ENCODE results near the gene SCARB1.
A peak's percentile ranks its signal among the peaks of the same experiment; 100 is the strongest.

SCARB1 gene

DNA sequence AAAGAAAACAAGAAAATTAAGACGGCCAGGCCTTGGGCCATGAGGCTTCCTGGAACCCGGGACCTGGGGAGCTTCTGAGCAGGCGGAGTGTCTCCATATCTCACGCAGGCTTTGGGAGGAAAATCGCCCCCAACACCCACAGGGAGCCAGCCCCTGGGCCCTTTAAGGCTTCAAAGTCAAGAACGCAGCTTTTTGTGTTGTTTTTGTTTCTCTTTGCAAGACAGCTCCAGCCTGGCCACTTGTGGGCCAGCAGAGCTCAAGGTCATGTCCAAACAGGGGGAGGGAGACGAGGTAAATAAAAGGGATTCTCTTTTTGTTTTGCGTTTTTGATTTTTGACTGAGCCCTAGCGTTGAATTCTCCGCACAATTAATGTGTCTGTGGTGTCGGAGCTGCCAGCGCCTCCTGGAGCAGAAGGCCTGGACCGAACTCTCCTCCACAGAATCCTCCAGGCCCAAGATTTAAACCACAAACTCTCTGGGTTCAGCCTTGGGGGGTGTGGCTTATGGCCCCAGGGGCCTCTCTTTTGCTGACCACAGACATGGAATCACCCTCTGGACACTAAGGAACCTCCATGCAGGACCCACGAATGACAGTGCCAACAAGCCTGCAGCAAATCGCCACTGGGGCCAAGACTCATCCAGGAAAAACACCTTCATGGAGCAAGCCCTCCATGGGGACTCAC, 8.2 kb downstream of the SCARB1 start:
- ChIA-PET POLR2A (ENCODE audit: low non-redundant PET) (no interaction called here), CTCF (no interaction called here)
- DNase-seq (ENCODE audit: low spot score) = no peak
- peak overlapping the region; percentile 9 for H3K27ac ChIP-seq
- TF ChIP-seq, protein P1, sequence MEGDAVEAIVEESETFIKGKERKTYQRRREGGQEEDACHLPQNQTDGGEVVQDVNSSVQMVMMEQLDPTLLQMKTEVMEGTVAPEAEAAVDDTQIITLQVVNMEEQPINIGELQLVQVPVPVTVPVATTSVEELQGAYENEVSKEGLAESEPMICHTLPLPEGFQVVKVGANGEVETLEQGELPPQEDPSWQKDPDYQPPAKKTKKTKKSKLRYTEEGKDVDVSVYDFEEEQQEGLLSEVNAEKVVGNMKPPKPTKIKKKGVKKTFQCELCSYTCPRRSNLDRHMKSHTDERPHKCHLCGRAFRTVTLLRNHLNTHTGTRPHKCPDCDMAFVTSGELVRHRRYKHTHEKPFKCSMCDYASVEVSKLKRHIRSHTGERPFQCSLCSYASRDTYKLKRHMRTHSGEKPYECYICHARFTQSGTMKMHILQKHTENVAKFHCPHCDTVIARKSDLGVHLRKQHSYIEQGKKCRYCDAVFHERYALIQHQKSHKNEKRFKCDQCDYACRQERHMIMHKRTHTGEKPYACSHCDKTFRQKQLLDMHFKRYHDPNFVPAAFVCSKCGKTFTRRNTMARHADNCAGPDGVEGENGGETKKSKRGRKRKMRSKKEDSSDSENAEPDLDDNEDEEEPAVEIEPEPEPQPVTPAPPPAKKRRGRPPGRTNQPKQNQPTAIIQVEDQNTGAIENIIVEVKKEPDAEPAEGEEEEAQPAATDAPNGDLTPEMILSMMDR (conservative IDR thresholded peaks at IDR 0.05; ENCODE audit: low read depth) = no peak

DNA sequence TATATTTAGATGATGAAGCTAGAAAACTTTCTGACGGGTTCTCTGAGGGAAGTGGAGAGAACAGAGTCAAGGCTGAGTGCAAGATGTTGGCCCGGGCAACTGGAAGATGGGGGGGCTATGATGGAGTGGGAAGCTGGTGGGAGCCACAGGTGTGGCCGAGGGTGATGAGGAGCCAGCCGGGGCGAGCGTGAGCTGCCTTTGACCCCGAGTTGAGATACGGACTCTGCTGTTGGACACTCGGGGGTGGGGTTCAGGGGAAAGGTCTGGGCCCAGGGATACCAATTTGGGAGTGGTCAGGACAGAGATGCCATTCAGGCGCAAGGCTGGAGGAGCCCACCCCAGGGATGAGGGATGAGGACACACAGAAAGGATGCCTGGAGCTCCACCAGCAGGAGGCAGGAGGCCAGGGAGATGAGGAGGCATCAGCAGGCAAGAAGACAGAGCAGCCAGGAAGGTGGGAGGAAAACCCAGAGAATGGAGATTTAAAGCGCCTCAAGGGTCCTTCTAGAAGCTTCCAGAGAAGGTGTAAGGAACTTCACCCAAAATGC, 9.0 kb downstream of the SCARB1 start:
- TF ChIP-seq, protein P1 (conservative IDR thresholded peaks at IDR 0.05; ENCODE audit: low read depth) = no peak
- ChIA-PET CTCF (no interaction called here), POLR2A (ENCODE audit: low non-redundant PET) (no interaction called here)
- peak overlapping the region; percentile 9 for H3K27ac ChIP-seq
- no peak for DNase-seq (ENCODE audit: low spot score)

GRCh38 chr12:124853781-124854636, 9.7 kb downstream of the SCARB1 start:
- TF ChIP-seq, protein P1 (conservative IDR thresholded peaks at IDR 0.05; ENCODE audit: low read depth) = no peak
- POLR2A ChIA-PET (ENCODE audit: low non-redundant PET) = no interaction called here
- no peak for DNase-seq (ENCODE audit: low spot score)
- peak overlapping the region; percentile 9 for H3K27ac ChIP-seq
- CTCF ChIA-PET = no interaction called here

- ChIA-PET CTCF (interaction anchor here (0.7 kb wide), 1 partner anchor 292 kb away, joined by 5 read pairs; no protein-coding TSS in a partner anchor), POLR2A (ENCODE audit: low non-redundant PET) (no interaction called here)
- DNase-seq (ENCODE audit: low spot score) = no peak
- H3K27ac ChIP-seq = peak overlapping the region; percentile 34
- TF ChIP-seq, protein P1 (conservative IDR thresholded peaks at IDR 0.05; ENCODE audit: low read depth) = no peak
Measured at GRCh38 chr12:124852911-124853427, 10.7 kb downstream of the SCARB1 start.

GRCh38 chr12:124852329-124852831, 11.3 kb downstream of the SCARB1 start:
- DNase-seq (ENCODE audit: low spot score) = no peak
- H3K27ac ChIP-seq = peak overlapping the region; percentile 34
- TF ChIP-seq, protein P1 (conservative IDR thresholded peaks at IDR 0.05; ENCODE audit: low read depth) = no peak
- ChIA-PET CTCF (no interaction called here), POLR2A (ENCODE audit: low non-redundant PET) (no interaction called here)

DNA sequence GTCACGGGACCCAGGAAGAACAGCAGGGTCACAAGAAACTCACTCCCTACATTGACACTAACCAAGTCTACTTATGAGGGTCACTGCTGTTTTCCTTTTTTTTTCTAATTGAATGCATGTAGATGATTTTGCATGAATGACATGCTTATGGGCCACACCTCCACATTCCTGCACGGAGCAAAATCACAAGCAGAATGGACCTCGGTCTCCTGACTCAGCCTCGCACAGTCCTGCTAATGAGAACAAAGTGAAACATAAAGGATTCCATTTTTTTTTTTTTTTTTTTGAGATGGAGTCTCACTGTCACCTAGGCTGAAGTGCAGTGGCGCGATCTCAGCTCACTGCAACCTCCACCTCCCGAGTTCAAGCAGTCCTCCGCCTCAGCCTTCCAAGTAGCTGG, 12.3 kb downstream of the SCARB1 start:
- ChIA-PET POLR2A (ENCODE audit: low non-redundant PET) (no interaction called here), CTCF (interaction anchor here (0.6 kb wide), 1 partner anchor 742 kb away, joined by 3 read pairs; no protein-coding TSS in a partner anchor)
- DNase-seq (ENCODE audit: low spot score) = no peak
- TF ChIP-seq, protein P1 (conservative IDR thresholded peaks at IDR 0.05; ENCODE audit: low read depth) = no peak
- H3K27ac ChIP-seq = no peak overlapping the region

Measured in RWPE1 (cell line).